ENCODE measurements around the gene RBBP8NL. TPM values are rescaled to one million over a fixed set of nuclear protein-coding genes. Genes with fewer than 3 reads are reported as not detected.
A peak's percentile ranks its signal among the peaks of the same experiment; 100 is the strongest.

The RBBP8NL gene
- total RNA-seq, 2 donors from 2014 or later: not detected

- ATAC-seq: no peak
- DNase-seq (ENCODE audit: low spot score in 2 of 2): no peak
- Mint-ChIP-seq H3K9me3 (no peaks in the 10 kb centered on the region), H3K27ac (no peak overlapping the region), H3K36me3 (no peaks in the 10 kb centered on the region)
Measured at GRCh38 chr20:62464425-62464770, 37.1 kb upstream of the RBBP8NL start.

- Mint-ChIP-seq H3K36me3 (no peaks in the 10 kb centered on the region), H3K27ac (no peak overlapping the region), H3K9me3 (no peaks in the 10 kb centered on the region)
- ATAC-seq: no peak
- DNase-seq (ENCODE audit: low spot score in 2 of 2): no peak
Measured at GRCh38 chr20:62463651-62464424, 36.5 kb upstream of the RBBP8NL start.

- Mint-ChIP-seq H3K36me3 (no peaks in the 10 kb centered on the region), H3K9me3 (no peaks in the 10 kb centered on the region), H3K27ac (no peak overlapping the region)
- no peak for ATAC-seq
- no peak for DNase-seq (ENCODE audit: low spot score in 2 of 2)
Measured at GRCh38 chr20:62462976-62463592, 35.7 kb upstream of the RBBP8NL start.

GRCh38 chr20:62461834-62462233, 34.5 kb upstream of the RBBP8NL start:
- Mint-ChIP-seq H3K27ac (no peak overlapping the region), H3K36me3 (no peaks in the 10 kb centered on the region), H3K9me3 (no peaks in the 10 kb centered on the region)
- DNase-seq (ENCODE audit: low spot score in 2 of 2) (no peak), ATAC-seq (no peak)

GRCh38 chr20:62461157-62461556, 33.8 kb upstream of the RBBP8NL start:
- DNase-seq (ENCODE audit: low spot score in 2 of 2) (no peak), ATAC-seq (no peak)
- Mint-ChIP-seq H3K9me3 (no peaks in the 10 kb centered on the region), H3K27ac (no peak overlapping the region), H3K36me3 (no peaks in the 10 kb centered on the region)

- Mint-ChIP-seq H3K9me3 (no peaks in the 10 kb centered on the region), H3K27ac (no peak overlapping the region), H3K36me3 (no peaks in the 10 kb centered on the region)
- ATAC-seq (no peak), DNase-seq (ENCODE audit: low spot score in 2 of 2) (no peak)
Measured at GRCh38 chr20:62460678-62461077, 33.3 kb upstream of the RBBP8NL start.

GRCh38 chr20:62459488-62459887, 32.1 kb upstream of the RBBP8NL start:
- no peak overlapping the region for H3K27ac Mint-ChIP-seq
- no peaks in the 10 kb centered on the region for H3K36me3 Mint-ChIP-seq
- DNase-seq (ENCODE audit: low spot score in 2 of 2) (no peak), ATAC-seq (no peak)
- H3K9me3 Mint-ChIP-seq: no peaks in the 10 kb centered on the region

GRCh38 chr20:62458275-62459251, 31.2 kb upstream of the RBBP8NL start:
- DNase-seq (ENCODE audit: low spot score in 2 of 2) (no peak), ATAC-seq (no peak)
- Mint-ChIP-seq H3K36me3 (no peaks in the 10 kb centered on the region), H3K9me3 (no peaks in the 10 kb centered on the region), H3K27ac (peak overlapping the region in 1 of 2 donors; percentile 23)

GRCh38 chr20:62457831-62458230, 30.5 kb upstream of the RBBP8NL start:
- DNase-seq (ENCODE audit: low spot score in 2 of 2): no peak
- H3K36me3 Mint-ChIP-seq: no peaks in the 10 kb centered on the region

GRCh38 chr20:62457098-62457497, 29.8 kb upstream of the RBBP8NL start:
- ATAC-seq (no peak), DNase-seq (ENCODE audit: low spot score in 2 of 2) (no peak)
- no peaks in the 10 kb centered on the region for H3K9me3 Mint-ChIP-seq
- H3K27ac Mint-ChIP-seq: no peak overlapping the region
- no peaks in the 10 kb centered on the region for H3K36me3 Mint-ChIP-seq

More at GRCh38 chr20:62457831-62458230, 30.5 kb upstream of the RBBP8NL start:
- H3K27ac Mint-ChIP-seq: peak overlapping the region in 1 of 2 donors; percentile 23
- ATAC-seq: no peak
- no peaks in the 10 kb centered on the region for H3K9me3 Mint-ChIP-seq

GRCh38 chr20:62455929-62456328, 28.6 kb upstream of the RBBP8NL start:
- DNase-seq (ENCODE audit: low spot score in 2 of 2) (no peak), ATAC-seq (no peak)
- Mint-ChIP-seq H3K9me3 (no peaks in the 10 kb centered on the region), H3K36me3 (no peaks in the 10 kb centered on the region), H3K27ac (no peak overlapping the region)

- ATAC-seq (no peak), DNase-seq (ENCODE audit: low spot score in 2 of 2) (no peak)
- H3K36me3 Mint-ChIP-seq: no peaks in the 10 kb centered on the region
- no peak overlapping the region for H3K27ac Mint-ChIP-seq
- no peaks in the 10 kb centered on the region for H3K9me3 Mint-ChIP-seq
Measured at GRCh38 chr20:62454904-62455636, 27.7 kb upstream of the RBBP8NL start.

GRCh38 chr20:62453186-62453808, 26.0 kb upstream of the RBBP8NL start:
- ATAC-seq: no peak
- Mint-ChIP-seq H3K27ac (no peak overlapping the region), H3K9me3 (no peaks in the 10 kb centered on the region), H3K36me3 (no peaks in the 10 kb centered on the region)
- no peak for DNase-seq (ENCODE audit: low spot score in 2 of 2)

GRCh38 chr20:62452475-62453095, 25.2 kb upstream of the RBBP8NL start:
- H3K36me3 Mint-ChIP-seq: no peaks in the 10 kb centered on the region
- no peak overlapping the region for H3K27ac Mint-ChIP-seq
- ATAC-seq (no peak), DNase-seq (ENCODE audit: low spot score in 2 of 2) (no peak)
- H3K9me3 Mint-ChIP-seq: no peaks in the 10 kb centered on the region

GRCh38 chr20:62451970-62452369, 24.6 kb upstream of the RBBP8NL start:
- no peak for DNase-seq (ENCODE audit: low spot score in 2 of 2)
- ATAC-seq: no peak
- Mint-ChIP-seq H3K9me3 (no peaks in the 10 kb centered on the region), H3K27ac (peak overlapping the region in 1 of 2 donors; percentile 8), H3K36me3 (no peaks in the 10 kb centered on the region)

Data from activated naive CD4-positive, alpha-beta T cell treated with anti-CD3 and anti-CD28 coated beads, Interleukin-2, amount 50 U/mL, for 72 hours (primary cell).